Gastrocnemius medialis (tissue), 4 donors: ENCODE results near the gene SRP9. TPM values are rescaled to one million over a fixed set of nuclear protein-coding genes. Genes with fewer than 3 reads are reported as not detected.
"Not testable (repeated sequence)": the region's sequence is repeated elsewhere in the genome, so short reads cannot be mapped to it uniquely, and the experiment has no call there.

Experiments used
- ATAC-seq, 2 donors: fragments of 150-250 bp; one replicate each; pipeline ENCODE4 v1.9.1; 2016
- DNase-seq, 2 donors: peaks; one replicate each; pipeline ENCODE4 v3.0.0-alpha.2; 2019
- H3K27ac ChIP-seq, 4 donors: fragments of 200-600 bp; sonication (generic); 1 replicate in 1 of 4; 2 replicates in 3 of 4; pipeline ENCODE4 v1.5.1; 2016 to 2018; ENCODE audit warnings: mild to moderate bottlenecking in 2 of 4, moderate library complexity in 1 of 4
- H3K27me3 ChIP-seq, 3 donors: fragments of 200-600 bp; sonication (generic) in 2 of 3; 1 replicate in 1 of 3; 2 replicates in 2 of 3; pipeline versions ENCODE4 v1.5.1 to v1.6.0; 2016 to 2019; ENCODE audit warnings: mild to moderate bottlenecking in 1 of 3, moderate library complexity in 1 of 3
- H3K36me3 ChIP-seq, 2 donors: fragments of 200-600 bp; sonication (generic) in 1 of 2; one replicate each; pipeline ENCODE4 v1.5.1; 2017 to 2018
- H3K4me1 ChIP-seq, 2 donors: fragments of 200-600 bp; sonication (generic) in 1 of 2; one replicate each; pipeline ENCODE4 v1.5.1; 2016 to 2017; ENCODE audit warnings: mild to moderate bottlenecking in 2 of 2
- H3K4me3 ChIP-seq, 4 donors: fragments of 200-600 bp; sonication (generic) in 3 of 4; 1 replicate in 1 of 4; 2 replicates in 3 of 4; pipeline ENCODE4 v1.5.1; 2016 to 2019; ENCODE audit warnings: mild to moderate bottlenecking in 2 of 4
- H3K9me3 ChIP-seq, 3 donors: fragments of 200-600 bp; sonication (generic) in 2 of 3; 1 replicate in 1 of 3; 2 replicates in 2 of 3; pipeline ENCODE4 v1.5.1; 2016 to 2019
- CTCF ChIP-seq, 5 experiments: fragments of 450-650 bp in 3 of 5; fragments of 200-600 bp in 2 of 5; sonication (generic) in 2 of 5; IDR thresholded peaks in 4 of 5; conservative IDR thresholded peaks in 1 of 5; 1 replicate in 4 of 5; 2 replicates in 1 of 5; pipeline ENCODE4 v1.5.1; 2016 to 2019; ENCODE audit warnings: antibody characterized with exemption in 5 of 5, mild to moderate bottlenecking in 3 of 5, moderate library complexity in 3 of 5
- POLR2A ChIP-seq, 2 donors: fragments of 450-650 bp; IDR thresholded peaks; one replicate each; pipeline ENCODE4 v1.6.1; 2017; ENCODE audit warnings: antibody characterized with exemption in 2 of 2, mild to moderate bottlenecking in 2 of 2, moderate library complexity in 2 of 2
- in situ Hi-C, 4 donors: fragments of 200-750 bp; cut with MboI; loops; one replicate each; pipeline versions ENCODE4 v1.15.0 to v1.8.0; 2017; ENCODE audit warnings: low sequenced_read_pairs in 4 of 4
- intact Hi-C: fragments of 100-400 bp; cut with DNase I; formaldehyde crosslinking; loops from one replicate; pipeline ENCODE4 v1.15.1; 2023; ENCODE audit warnings: low total_unique reads
- total RNA-seq, 4 donors: library from RNA; depleted of rRNA; stranded (reverse); fragments of >200 nt; gene quantifications; one replicate each; pipeline versions ENCODE4 v1.1.0 to v1.2.3, GENCODE V29; 2016

The SRP9 gene
- total RNA-seq, 4 donors from 2014 or later = 182 to 207 (median 198) TPM

GRCh38 chr1:225774281-225775147 lies 3.1 kb upstream of the SRP9 start:
- no peak for DNase-seq
- Histone ChIP-seq H3K9me3 (no peaks in the 10 kb centered on the region), H3K27ac (no peak overlapping the region), H3K4me1 (peaks cover 23 to 29% of the 10 kb centered on the region in 2 donors), H3K36me3 (no peaks in the 10 kb centered on the region), H3K4me3 (no peak overlapping the region), H3K27me3 (no peaks in the 10 kb centered on the region)
- ATAC-seq = no peak
- intact Hi-C loops = loop anchor here (5.0 kb wide), 3 partner anchors 72 to 222 kb away; no protein-coding TSS in a partner anchor
- in situ Hi-C loops = loop anchor here in 3 of 4 donors (5.0 to 10.0 kb wide), 7 partner anchors 60 to 292 kb away; no protein-coding TSS in a partner anchor
- TF ChIP-seq CTCF (IDR thresholded peaks at IDR 0.05 in 4 of 5, conservative IDR thresholded peaks at IDR 0.05 in 1 of 5) (no peak), POLR2A (IDR thresholded peaks at IDR 0.05) (no peak)

GRCh38 chr1:225776294-225776693 lies 1.3 kb upstream of the SRP9 start:
- DNase-seq = no peak
- Histone ChIP-seq H3K9me3 (no peaks in the 10 kb centered on the region), H3K36me3 (no peaks in the 10 kb centered on the region), H3K4me3 (no peak overlapping the region), H3K27ac (peak overlapping the region in 1 of 4 donors; percentile 96), H3K27me3 (no peaks in the 10 kb centered on the region), H3K4me1 (peaks cover 36 to 42% of the 10 kb centered on the region in 2 donors)
- intact Hi-C loops (no loop called here), in situ Hi-C loops (loop anchor here in 3 of 4 donors (5.0 to 10.0 kb wide), 7 partner anchors 59 to 294 kb away; no protein-coding TSS in a partner anchor)
- no peak for TF ChIP-seq POLR2A (IDR thresholded peaks at IDR 0.05)
- no peak for ATAC-seq

- H3K9me3 ChIP-seq = no peaks in the 10 kb centered on the region
- ATAC-seq (peak; percentile 16 to 20), DNase-seq (no peak)
- H3K27me3 ChIP-seq = no peaks in the 10 kb centered on the region
- in situ Hi-C loops (loop anchor here in 3 of 4 donors (5.0 to 10.0 kb wide), 7 partner anchors 58 to 295 kb away; no protein-coding TSS in a partner anchor), intact Hi-C loops (loop anchor here (1.0 kb wide), 2 partner anchors 32 to 105 kb away; partner anchors contain the start of gene TMEM63A)
- no peaks in the 10 kb centered on the region for H3K36me3 ChIP-seq
- H3K4me1 ChIP-seq = peaks cover 44% of the 10 kb centered on the region in 2 donors
- no peak for TF ChIP-seq CTCF (IDR thresholded peaks at IDR 0.05 in 4 of 5, conservative IDR thresholded peaks at IDR 0.05 in 1 of 5)
- no peak for TF ChIP-seq POLR2A (IDR thresholded peaks at IDR 0.05)
- H3K4me3 ChIP-seq = peak overlapping the region; percentile 54 to 98 (median 86)
- peak overlapping the region; percentile 94 to 96 (median 95) for H3K27ac ChIP-seq
Measured at GRCh38 chr1:225777058-225777582, 506 bp upstream of the SRP9 start.

- Histone ChIP-seq H3K4me3 (peak overlapping the region; percentile 78 to 98 (median 86)), H3K36me3 (no peaks in the 10 kb centered on the region), H3K9me3 (no peaks in the 10 kb centered on the region), H3K27me3 (no peaks in the 10 kb centered on the region), H3K4me1 (peaks cover 54 to 56% of the 10 kb centered on the region in 2 donors), H3K27ac (peak overlapping the region; percentile 94 to 96 (median 95))
- DNase-seq (no peak), ATAC-seq (no peak)
- TF ChIP-seq POLR2A (IDR thresholded peaks at IDR 0.05) (no peak), CTCF (IDR thresholded peaks at IDR 0.05 in 4 of 5, conservative IDR thresholded peaks at IDR 0.05 in 1 of 5) (no peak)
- in situ Hi-C loops (loop anchor here in 3 of 4 donors (5.0 to 10.0 kb wide), 7 partner anchors 56 to 296 kb away; no protein-coding TSS in a partner anchor), intact Hi-C loops (loop anchor here (1.0 kb wide), 2 partner anchors 68 to 133 kb away; no protein-coding TSS in a partner anchor)
Measured at GRCh38 chr1:225778337-225778669, 677 bp downstream of the SRP9 start.

- H3K36me3 ChIP-seq, H3K27me3 ChIP-seq, intact Hi-C loops, ATAC-seq, DNase-seq, H3K9me3 ChIP-seq: not testable (repeated sequence)
- in situ Hi-C loops = loop anchor here in 3 of 4 donors (5.0 to 10.0 kb wide), 7 partner anchors 56 to 297 kb away; no protein-coding TSS in a partner anchor
- peak overlapping the region; percentile 78 to 98 (median 86) for H3K4me3 ChIP-seq
- H3K27ac ChIP-seq = peak overlapping the region; percentile 94 to 96 (median 95)
- peaks cover 54 to 61% of the 10 kb centered on the region in 2 donors for H3K4me1 ChIP-seq
Measured at GRCh38 chr1:225779165-225779564, 1.5 kb downstream of the SRP9 start.
